Liver (tissue), 9 donors: ENCODE measurements around the gene IGF2BP2. TPM values are rescaled to one million over a fixed set of nuclear protein-coding genes. Genes with fewer than 3 reads are reported as not detected.

ENCODE experiments used
- DNase-seq: peaks from one replicate; pipeline ENCODE4 v3.0.0-alpha.2; 2017; ENCODE audit warnings: low spot score
- H3K27ac ChIP-seq, 2 donors: one replicate each; pipeline ENCODE4 v1.7.0; 2013; ENCODE audit warnings: inconsistent platforms in 2 of 2, low read length in 2 of 2, control low read depth in 1 of 2, low read depth in 1 of 2, mild to moderate bottlenecking in 1 of 2
- H3K27me3 ChIP-seq, 4 donors: one replicate each; pipeline versions ENCODE4 v1.6.1 to v1.7.0; 2013; ENCODE audit warnings: low read length in 3 of 4, inconsistent platforms in 1 of 4, mild to moderate bottlenecking in 1 of 4, moderate library complexity in 1 of 4; ENCODE audit not compliant: control insufficient read depth in 4 of 4, insufficient read depth in 4 of 4
- H3K36me3 ChIP-seq, 4 donors: one replicate each; pipeline versions ENCODE4 v1.6.1 to v1.7.0; 2013; ENCODE audit warnings: low read length in 3 of 4, mild to moderate bottlenecking in 3 of 4, low read depth in 1 of 4, moderate library complexity in 1 of 4; ENCODE audit not compliant: control insufficient read depth in 4 of 4, insufficient read depth in 3 of 4
- H3K4me1 ChIP-seq, 4 donors: one replicate each; pipeline versions ENCODE4 v1.6.1 to v1.7.0; 2013; ENCODE audit warnings: low read length in 3 of 4, mild to moderate bottlenecking in 3 of 4, moderate library complexity in 1 of 4; ENCODE audit not compliant: control insufficient read depth in 4 of 4, insufficient read depth in 4 of 4
- H3K4me3 ChIP-seq, 3 donors: one replicate each; pipeline versions ENCODE4 v1.6.1 to v1.7.0; 2013; ENCODE audit warnings: low read length in 3 of 3, control low read depth in 1 of 3, low read depth in 1 of 3, mild to moderate bottlenecking in 1 of 3
- H3K9ac ChIP-seq, 2 donors: one replicate each; pipeline ENCODE4 v1.7.0; 2013; ENCODE audit warnings: low read length in 2 of 2, mild to moderate bottlenecking in 2 of 2, moderate library complexity in 2 of 2, control low read depth in 1 of 2, low read depth in 1 of 2
- H3K9me3 ChIP-seq, 4 donors: one replicate each; pipeline versions ENCODE4 v1.6.1 to v1.7.0; 2013; ENCODE audit warnings: low read length in 3 of 4; ENCODE audit not compliant: control insufficient read depth in 4 of 4
- ATF3 ChIP-seq: IDR thresholded peaks from 2 replicates; pipeline ENCODE4 v1.6.1; 2016; ENCODE audit warnings: antibody characterized with exemption
- EGR1 ChIP-seq, 2 donors: IDR thresholded peaks; 2 replicates each; pipeline ENCODE4 v1.6.1; 2016 to 2018; ENCODE audit warnings: antibody characterized with exemption in 2 of 2, low read depth in 2 of 2
- GABPA ChIP-seq, 2 donors: IDR thresholded peaks in 1 of 2; conservative IDR thresholded peaks in 1 of 2; 2 replicates each; pipeline ENCODE4 v1.6.1; 2016; ENCODE audit warnings: antibody characterized with exemption in 2 of 2, mild to moderate bottlenecking in 1 of 2, moderate library complexity in 1 of 2
- HNF4A ChIP-seq, 2 donors: conservative IDR thresholded peaks; 2 replicates each; pipeline ENCODE4 v1.6.1; 2016; ENCODE audit warnings: antibody characterized with exemption in 2 of 2, mild to moderate bottlenecking in 2 of 2
- HNF4G ChIP-seq: IDR thresholded peaks from 2 replicates; pipeline ENCODE4 v1.6.1; 2016; ENCODE audit warnings: antibody characterized with exemption
- JUND ChIP-seq, 2 donors: IDR thresholded peaks; 2 replicates each; pipeline ENCODE4 v1.6.1; 2016; ENCODE audit warnings: antibody characterized with exemption in 2 of 2
- MAX ChIP-seq: IDR thresholded peaks from 2 replicates; pipeline ENCODE4 v1.6.1; 2016; ENCODE audit warnings: antibody characterized with exemption
- NR2F2 ChIP-seq: IDR thresholded peaks from 2 replicates; pipeline ENCODE4 v1.6.1; 2016; ENCODE audit warnings: antibody characterized with exemption
- RAD21 ChIP-seq, 2 donors: IDR thresholded peaks; 2 replicates each; pipeline ENCODE4 v1.6.1; 2016; ENCODE audit warnings: antibody characterized with exemption in 2 of 2, mild to moderate bottlenecking in 2 of 2
- REST ChIP-seq: IDR thresholded peaks from 2 replicates; pipeline ENCODE4 v1.6.1; 2016; ENCODE audit warnings: antibody characterized with exemption, mild to moderate bottlenecking
- RXRA ChIP-seq, 2 donors: IDR thresholded peaks; 2 replicates each; pipeline ENCODE4 v1.6.1; 2017 to 2018; ENCODE audit warnings: antibody characterized with exemption in 2 of 2, mild to moderate bottlenecking in 1 of 2
- TAF1 ChIP-seq: conservative IDR thresholded peaks from 2 replicates; pipeline ENCODE4 v1.6.1; 2016; ENCODE audit warnings: antibody characterized with exemption, mild to moderate bottlenecking
- ZBTB33 ChIP-seq: IDR thresholded peaks from 2 replicates; pipeline ENCODE4 v1.6.1; 2016; ENCODE audit warnings: antibody characterized with exemption
- WGBS: extraction: QIAGEN DNeasy Blood & Tissue Kit; methylation state at CpG from one replicate; pipeline ENCODE4 v1.1.7; 2013; 5-methylcytosine and 5-hydroxymethylcytosine counted together
- polyA plus RNA-seq, 2 donors: library from polyadenylated mRNA; stranded (reverse) in 1 of 2; unstranded in 1 of 2; fragments of 200-250 nt in 1 of 2; fragments of >200 nt in 1 of 2; fragmentation: Nextera tagmentation in 1 of 2; extraction: Ambion mirVana in 1 of 2; gene quantifications; one replicate each; pipeline versions ENCODE4 v1.2.1 to v1.2.3, GENCODE V29; 2013 to 2015
- total RNA-seq, 2 donors: library from RNA; depleted of rRNA; stranded (reverse); fragments of >200 nt; gene quantifications; one replicate each; pipeline ENCODE4 v1.2.3, GENCODE V29; 2014
- donor health status: healthy.
- donor health status: healthy.
- donor health status: healthy.
- donor health status: healthy.
- donor health status: healthy.

IGF2BP2 gene
- total and polyA plus RNA-seq, 4 donors: 0.67 to 35.0 (median 1.7) TPM

GRCh38 chr3:185685231-185686035 is 139.4 kb downstream of the IGF2BP2 start:
- 88% methylated on average over 9 of the region's 9 CpGs for WGBS
- Histone ChIP-seq H3K4me1 (no peaks in the 10 kb centered on the region), H3K9me3 (no peaks in the 10 kb centered on the region), H3K36me3 (peaks cover 0 to 1% (median 0%) of the 10 kb centered on the region in 4 donors), H3K27me3 (no peaks in the 10 kb centered on the region), H3K27ac (no peak overlapping the region), H3K9ac (no peak overlapping the region), H3K4me3 (no peak overlapping the region)
- TF ChIP-seq ZBTB33: no peak
- no peak for DNase-seq

GRCh38 chr3:185680231-185680630 is 144.6 kb downstream of the IGF2BP2 start:
- DNase-seq: no peak
- H3K9me3 ChIP-seq: no peaks in the 10 kb centered on the region
- no peak for TF ChIP-seq GABPA (IDR thresholded peaks at IDR 0.05 in 1 of 2, conservative IDR thresholded peaks at IDR 0.05 in 1 of 2)
- no peak for TF ChIP-seq MAX
- no peak for TF ChIP-seq HNF4G
- TF ChIP-seq REST: no peak
- no peak for TF ChIP-seq EGR1 (IDR thresholded peaks at IDR 0.05; ENCODE audit: low read depth in 2 of 2)
- H3K4me3 ChIP-seq: no peak overlapping the region
- 90% methylated on average over 4 of the region's 4 CpGs for WGBS
- H3K27me3 ChIP-seq: no peaks in the 10 kb centered on the region
- no peak overlapping the region for H3K9ac ChIP-seq
- no peak overlapping the region for H3K27ac ChIP-seq
- no peaks in the 10 kb centered on the region for H3K36me3 ChIP-seq
- H3K4me1 ChIP-seq: no peaks in the 10 kb centered on the region

- no peak for DNase-seq
- H3K27ac ChIP-seq: no peak overlapping the region
- no peak for TF ChIP-seq MAX
- TF ChIP-seq HNF4G: no peak
- no peak for TF ChIP-seq JUND (IDR thresholded peaks at IDR 0.05)
- no peak for TF ChIP-seq RAD21 (IDR thresholded peaks at IDR 0.05)
- no peak for TF ChIP-seq GABPA (IDR thresholded peaks at IDR 0.05 in 1 of 2, conservative IDR thresholded peaks at IDR 0.05 in 1 of 2)
- TF ChIP-seq ATF3: no peak
- TF ChIP-seq ZBTB33: no peak
- no peak for TF ChIP-seq HNF4A (conservative IDR thresholded peaks at IDR 0.05)
- TF ChIP-seq RXRA (IDR thresholded peaks at IDR 0.05): no peak
- TF ChIP-seq TAF1: no peak
- no peak for TF ChIP-seq REST
- no peak for TF ChIP-seq NR2F2
Measured at GRCh38 chr3:185678027-185678426, 146.8 kb downstream of the IGF2BP2 start.

More at GRCh38 chr3:185678027-185678426, 146.8 kb downstream of the IGF2BP2 start:
- no peaks in the 10 kb centered on the region for H3K4me1 ChIP-seq
- H3K9me3 ChIP-seq: no peaks in the 10 kb centered on the region
- H3K27me3 ChIP-seq: no peaks in the 10 kb centered on the region
- no peak overlapping the region for H3K4me3 ChIP-seq
- H3K36me3 ChIP-seq: no peaks in the 10 kb centered on the region
- no peak overlapping the region for H3K9ac ChIP-seq
- 95% methylated on average over 1 of the region's 1 CpG for WGBS
